HCT116 (cell line): ENCODE results near the gene FAH. TPM values are rescaled to one million over a fixed set of nuclear protein-coding genes. Genes with fewer than 3 reads are reported as not detected.

Source experiments
- ATAC-seq: fragments of 200-7000 bp; cut with Tn5 transposase; 2 replicates; pipeline ENCODE4 v1.9.1; 2020; ENCODE audit warnings: mild to moderate bottlenecking, moderate library complexity
- BruUV-seq: library from RNA; stranded (reverse); fragments of 400-500 nt; replicated peaks from 2 replicates; lab custom pipeline; 2021; lab: Mats Ljungman, UMichigan
- CTCF ChIA-PET: fragments of 300-600 bp; sonication (Branson Sonifier 250); formaldehyde crosslinking; loops from one replicate; lab custom pipeline; 2021; ENCODE audit warnings: antibody characterized with exemption; lab: Charles Lee
- POLR2A ChIA-PET: fragments of 300-600, 350-600 bp; sonication (Branson Sonifier 250); formaldehyde crosslinking; loops from one replicate; lab custom pipeline; 2021; ENCODE audit warnings: antibody characterized with exemption; lab: Charles Lee
- RAD21 ChIA-PET, 2 experiments: fragments of 300-600 bp; sonication (Branson Sonifier 250); formaldehyde crosslinking; loops; one replicate each; lab custom pipeline; 2023; ENCODE audit warnings: low total read pairs in 2 of 2; ENCODE audit not compliant: uncharacterized antibody in 2 of 2, unreplicated experiment in 2 of 2, low non-redundant PET in 1 of 2; lab: Charles Lee
- DNase-seq: peaks from one replicate; pipeline ENCODE4 v3.0.0-alpha.2; 2010; ENCODE audit warnings: low read depth, low spot score
- H2AFZ ChIP-seq: fragments of 200-600 bp; shearing (Covaris generic), sonication (generic); 2 replicates; pipeline ENCODE4 v1.6.1; 2017; ENCODE audit warnings: low read depth, mixed run types, mixed read lengths, antibody characterized with exemption, low read length; ENCODE audit not compliant: poor library complexity, severe bottlenecking
- H3K27ac ChIP-seq: 2 replicates; pipeline ENCODE4 v1.5.1; 2012; ENCODE audit warnings: low read depth, low read length
- H3K27me3 ChIP-seq: fragments of 200-600 bp; sonication (generic); 2 replicates; pipeline ENCODE4 v1.6.1; 2016; ENCODE audit warnings: mixed run types, low read length, mixed read lengths; ENCODE audit not compliant: insufficient read depth
- H3K36me3 ChIP-seq, 2 experiments: fragments of 200-500 bp in 1 of 2; fragments of 200-600 bp in 1 of 2; sonication (Bioruptor generic) in 1 of 2; sonication (generic) in 1 of 2; 2 replicates each; pipeline versions ENCODE4 v1.5.1 to v1.6.1; 2014 to 2016; ENCODE audit warnings: low read length in 2 of 2, inconsistent platforms in 1 of 2, mixed read lengths in 1 of 2, mixed run types in 1 of 2; ENCODE audit not compliant: insufficient read depth in 2 of 2, control insufficient read depth in 1 of 2
- H3K4me1 ChIP-seq, 2 experiments: fragments of 200-600 bp in 1 of 2; sonication (generic) in 1 of 2; 2 replicates each; pipeline versions ENCODE4 v1.5.1 to v1.6.1; 2012 to 2017; ENCODE audit warnings: low read length in 2 of 2, inconsistent platforms in 1 of 2, mild to moderate bottlenecking in 1 of 2, mixed read lengths in 1 of 2, mixed run types in 1 of 2, moderate library complexity in 1 of 2; ENCODE audit not compliant: insufficient read depth in 2 of 2, control insufficient read depth in 1 of 2
- H3K4me2 ChIP-seq: fragments of 200-600 bp; sonication (generic); 2 replicates; pipeline ENCODE4 v1.6.1; 2017; ENCODE audit warnings: mixed run types, low read length, mixed read lengths
- H3K4me3 ChIP-seq, 2 experiments: fragments of 200-600 bp in 1 of 2; sonication (generic) in 1 of 2; replicated peaks in 1 of 2; 2 replicates each; pipeline ENCODE4 v1.5.1; 2011 to 2016; ENCODE audit warnings: low read length in 2 of 2, control low read depth in 1 of 2, low read depth in 1 of 2, mild to moderate bottlenecking in 1 of 2, mixed read lengths in 1 of 2, mixed run types in 1 of 2
- H3K79me2 ChIP-seq: fragments of 200-600 bp; sonication (generic); 2 replicates; pipeline ENCODE4 v1.6.1; 2017; ENCODE audit warnings: mild to moderate bottlenecking, mixed run types, low read length, moderate library complexity, mixed read lengths; ENCODE audit not compliant: insufficient read depth
- H3K9ac ChIP-seq: fragments of 200-600 bp; sonication (generic); 2 replicates; pipeline ENCODE4 v1.6.1; 2016; ENCODE audit warnings: low read length, mixed read lengths
- H3K9me2 ChIP-seq: fragments of 200-600 bp; sonication (generic), shearing (Covaris generic); 2 replicates; pipeline ENCODE4 v1.6.1; 2017; ENCODE audit warnings: mixed run types, mild to moderate bottlenecking, moderate library complexity; ENCODE audit not compliant: insufficient read depth
- H3K9me3 ChIP-seq, 2 experiments: fragments of 200-500 bp in 1 of 2; fragments of 200-600 bp in 1 of 2; sonication (Bioruptor generic) in 1 of 2; sonication (generic) in 1 of 2; 2 replicates each; pipeline ENCODE4 v1.6.1; 2014 to 2017; ENCODE audit warnings: low read length in 2 of 2, mixed read lengths in 2 of 2, inconsistent platforms in 1 of 2, low read depth in 1 of 2, mild to moderate bottlenecking in 1 of 2, mixed run types in 1 of 2, moderate library complexity in 1 of 2; ENCODE audit not compliant: control insufficient read depth in 1 of 2, insufficient read depth in 1 of 2
- H4K20me1 ChIP-seq: fragments of 200-600 bp; sonication (generic), shearing (Covaris generic); 2 replicates; pipeline ENCODE4 v1.6.1; 2017; ENCODE audit warnings: mixed run types, mild to moderate bottlenecking, moderate library complexity; ENCODE audit not compliant: insufficient read depth
- ATF3 ChIP-seq: IDR thresholded peaks from 2 replicates; pipeline ENCODE4 v1.6.1; 2012
- CBX3 ChIP-seq: IDR thresholded peaks from 2 replicates; pipeline ENCODE4 v1.6.1; 2012; ENCODE audit warnings: low read depth
- CEBPB ChIP-seq: IDR thresholded peaks from 2 replicates; pipeline ENCODE4 v1.6.1; 2012; ENCODE audit warnings: low read depth
- EGR1 ChIP-seq: IDR thresholded peaks from 2 replicates; pipeline ENCODE4 v1.6.1; 2012; ENCODE audit warnings: low read depth
- ELF1 ChIP-seq: IDR thresholded peaks from 2 replicates; pipeline ENCODE4 v1.6.1; 2012; ENCODE audit warnings: low read depth, borderline replicate concordance
- JUND ChIP-seq: IDR thresholded peaks from 2 replicates; pipeline ENCODE4 v1.6.1; 2012
- POLR2A ChIP-seq: IDR thresholded peaks from 2 replicates; pipeline ENCODE4 v1.7.0; 2011; ENCODE audit warnings: borderline replicate concordance; ENCODE audit not compliant: insufficient read depth, insufficient read length; ENCODE audit errors: extremely low read depth
- POLR2AphosphoS5 ChIP-seq: IDR thresholded peaks from 2 replicates; pipeline ENCODE4 v1.6.1; 2011; ENCODE audit warnings: mild to moderate bottlenecking, low read depth, low read length, moderate library complexity
- REST ChIP-seq: IDR thresholded peaks from 2 replicates; pipeline ENCODE4 v1.6.1; 2012; ENCODE audit warnings: low read depth
- SIN3A ChIP-seq: IDR thresholded peaks from 2 replicates; pipeline ENCODE4 v1.6.1; 2012; ENCODE audit warnings: low read depth
- SRF ChIP-seq: IDR thresholded peaks from 2 replicates; pipeline ENCODE4 v1.6.1; 2012; ENCODE audit warnings: low read depth
- YY1 ChIP-seq: IDR thresholded peaks from 2 replicates; pipeline ENCODE4 v1.6.1; 2011; ENCODE audit warnings: low read length, low read depth, moderate library complexity, mild to moderate bottlenecking; ENCODE audit not compliant: insufficient replicate concordance; ENCODE audit errors: extremely low read depth
- ZBTB33 ChIP-seq: IDR thresholded peaks from 2 replicates; pipeline ENCODE4 v1.6.1; 2011; ENCODE audit warnings: mild to moderate bottlenecking, low read length, moderate library complexity; ENCODE audit not compliant: insufficient replicate concordance; ENCODE audit errors: extremely low read depth
- ZFX ChIP-seq: fragments of 450-650 bp; IDR thresholded peaks from 2 replicates; pipeline ENCODE4 v1.6.1; 2017
- ZNF274 ChIP-seq: fragments of 200-500 bp; sonication (Bioruptor generic); IDR thresholded peaks from 2 replicates; pipeline ENCODE4 v1.6.1; 2014; ENCODE audit warnings: mild to moderate bottlenecking, low read depth, low read length, inconsistent platforms
- intact Hi-C: fragments of 100-400 bp; cut with micrococcal nuclease; formaldehyde crosslinking; loops from 2 replicates; pipeline ENCODE4 v1.10.0; 2022
- total RNA-seq: library from RNA; stranded (reverse); gene quantifications from one replicate; pipeline ENCODE4 v1.2.1, GENCODE V29; 2021; ENCODE audit not compliant: unreplicated experiment

Gene FAH
- total RNA-seq, 1 experiment from 2014 or later: 20.0 TPM

- Histone ChIP-seq H3K4me1 (no peaks in the 10 kb centered on the region), H3K9ac (no peak overlapping the region), H2AFZ (no peak overlapping the region)
- no peak for ATAC-seq
- intact Hi-C loops: no loop called here
- BruUV-seq: no TSS peak
- TF ChIP-seq ZNF274 (no peak), EGR1 (no peak), SIN3A (no peak), YY1 (no peak), ATF3 (no peak), CEBPB (no peak), SRF (no peak)
- TF ChIP-seq, all 23 proteins: peak for 0
- no peaks in the 10 kb centered on the region for H3K79me2 ChIP-seq
- H3K27me3 ChIP-seq: no peaks in the 10 kb centered on the region
- peaks cover 0 to 3% of the 10 kb centered on the region in 2 experiments; a peak in 1 of 4 replicates for H3K36me3 ChIP-seq
- no peaks in the 10 kb centered on the region for H3K9me2 ChIP-seq
- H4K20me1 ChIP-seq: no peaks in the 10 kb centered on the region
- DNase-seq: no peak
- no peak overlapping the region for H3K4me3 ChIP-seq
- H3K9me3 ChIP-seq: no peaks in the 10 kb centered on the region
- RAD21 ChIA-PET: no interaction called here
- H3K4me2 ChIP-seq: no peak overlapping the region
- CTCF ChIA-PET: no interaction called here
- H3K27ac ChIP-seq: no peak overlapping the region
- POLR2A ChIA-PET: no interaction called here
Measured at GRCh38 chr15:80132382-80132781, 20.4 kb upstream of the FAH start.

- no peak for ATAC-seq
- TF ChIP-seq JUND (no peak), POLR2A (no peak), POLR2AphosphoS5 (no peak), ZFX (no peak), ZNF274 (no peak), SRF (no peak), ZBTB33 (no peak), REST (no peak), CBX3 (no peak), CEBPB (no peak), ELF1 (no peak)
Measured at GRCh38 chr15:80136854-80137253, 15.9 kb upstream of the FAH start.

More at GRCh38 chr15:80136854-80137253, 15.9 kb upstream of the FAH start:
- H3K79me2 ChIP-seq: no peaks in the 10 kb centered on the region
- no peak overlapping the region for H3K4me2 ChIP-seq
- no peak overlapping the region for H3K27ac ChIP-seq
- H3K9ac ChIP-seq: no peak overlapping the region
- H4K20me1 ChIP-seq: no peaks in the 10 kb centered on the region
- RAD21 ChIA-PET: no interaction called here
- H3K9me3 ChIP-seq: no peaks in the 10 kb centered on the region
- CTCF ChIA-PET: no interaction called here
- POLR2A ChIA-PET: no interaction called here
- peaks cover 0 to 3% of the 10 kb centered on the region in 2 experiments; a peak in 1 of 4 replicates for H3K36me3 ChIP-seq
- H2AFZ ChIP-seq: no peak overlapping the region
- H3K9me2 ChIP-seq: no peaks in the 10 kb centered on the region
- no peaks in the 10 kb centered on the region for H3K4me1 ChIP-seq
- DNase-seq: no peak
- no peaks in the 10 kb centered on the region for H3K27me3 ChIP-seq
- intact Hi-C loops: no loop called here
- BruUV-seq: no TSS peak
- H3K4me3 ChIP-seq: no peak overlapping the region
